Raji (cell line): ENCODE results near the gene SFXN4.

ENCODE experiments used
- POLR2A ChIP-seq: IDR thresholded peaks from 2 replicates; pipeline ENCODE4 v1.6.1; 2011; ENCODE audit warnings: low read depth, low read length, control low read depth; ENCODE audit not compliant: insufficient read depth

SFXN4 gene

GRCh38 chr10:119166118-119166500 is 595 bp upstream of the SFXN4 start:
- TF ChIP-seq POLR2A: no peak

GRCh38 chr10:119162452-119163092 is 2.9 kb downstream of the SFXN4 start:
- no peak for TF ChIP-seq POLR2A

GRCh38 chr10:119161680-119162451 is 3.6 kb downstream of the SFXN4 start:
- TF ChIP-seq POLR2A: no peak

- TF ChIP-seq POLR2A: no peak
Measured at GRCh38 chr10:119159332-119159731, 6.2 kb downstream of the SFXN4 start.

- TF ChIP-seq POLR2A: no peak
Measured at GRCh38 chr10:119153661-119154060, 11.9 kb downstream of the SFXN4 start.

GRCh38 chr10:119153041-119153440 is 12.5 kb downstream of the SFXN4 start:
- TF ChIP-seq POLR2A: no peak

GRCh38 chr10:119149729-119150128 is 15.8 kb downstream of the SFXN4 start:
- TF ChIP-seq POLR2A: no peak

GRCh38 chr10:119149157-119149556 is 16.4 kb downstream of the SFXN4 start:
- no peak for TF ChIP-seq POLR2A

- no peak for TF ChIP-seq POLR2A
Measured at GRCh38 chr10:119143657-119144056, 21.9 kb downstream of the SFXN4 start.

GRCh38 chr10:119140603-119141245 is 24.8 kb downstream of the SFXN4 start:
- no peak for TF ChIP-seq POLR2A

- TF ChIP-seq POLR2A: no peak
Measured at GRCh38 chr10:119139464-119140067, 25.9 kb downstream of the SFXN4 start.

- TF ChIP-seq POLR2A: no peak
Measured at GRCh38 chr10:119138346-119139306, 26.9 kb downstream of the SFXN4 start.

- TF ChIP-seq POLR2A: no peak
Measured at GRCh38 chr10:119136084-119136483, 29.4 kb downstream of the SFXN4 start.

GRCh38 chr10:119135513-119135881 is 30.0 kb downstream of the SFXN4 start:
- TF ChIP-seq POLR2A: no peak

GRCh38 chr10:119133949-119134348 is 31.6 kb downstream of the SFXN4 start:
- TF ChIP-seq POLR2A: no peak
